K562 (cell line): ENCODE data around the gene NCAPD2. TPM values are rescaled to one million over a fixed set of nuclear protein-coding genes. Genes with fewer than 3 reads are reported as not detected.

Experiments used
- ATAC-seq: fragments of 200-7000 bp; cut with Tn5 transposase; 3 replicates; pipeline ENCODE4 v1.9.1; 2020; ENCODE audit warnings: moderate library complexity
- BruUV-seq: library from RNA; stranded (reverse); fragments of 400-500 nt; replicated peaks from 2 replicates; lab custom pipeline; 2021; lab: Mats Ljungman, UMichigan
- CTCF ChIA-PET: fragments of 300-600 bp; formaldehyde crosslinking; extraction: SDS; loops from one replicate; lab custom pipeline; 2021; ENCODE audit warnings: low intra/inter-chr PET ratio; lab: Yijun Ruan, JAX
- POLR2A ChIA-PET: fragments of 300-600, 350-650 bp; sonication (Branson Sonifier 250); formaldehyde crosslinking; extraction: SDS; loops from one replicate; lab custom pipeline; 2021; ENCODE audit warnings: antibody characterized with exemption, inconsistent platforms; lab: Yijun Ruan, JAX
- DNase-seq, 4 experiments: peaks; one replicate each; pipeline versions ENCODE4 v3.0.0 to v3.0.0-alpha.2; 2011 to 2018; ENCODE audit warnings: low spot score in 3 of 4, mixed read lengths in 3 of 4; ENCODE audit errors: extremely low read depth in 1 of 4
- FAIRE-seq: peaks from 2 replicates; lab custom pipeline; 2011; peaks lifted over from hg19 to GRCh38; lab: Jason Lieb, UNC
- H2AFZ ChIP-seq: 2 replicates; pipeline ENCODE4 v1.6.0; 2011; ENCODE audit warnings: low read depth, low read length, control low read depth, inconsistent platforms
- H3K27ac ChIP-seq: fragments of 200-600 bp; 3 replicates; pipeline ENCODE4 v1.8.0; 2011; ENCODE audit warnings: low read depth, mild to moderate bottlenecking, control low read depth, inconsistent platforms, low read length, moderate library complexity, mixed read lengths; ENCODE audit errors: extremely low read depth
- H3K27me3 ChIP-seq, 2 experiments: fragments of 300-600 bp in 1 of 2; 2 replicates in 1 of 2; 3 replicates in 1 of 2; pipeline versions ENCODE4 v1.6.0 to v1.8.0; 2011; ENCODE audit warnings: inconsistent platforms in 2 of 2, low read length in 2 of 2, mild to moderate bottlenecking in 1 of 2, mixed read lengths in 1 of 2, moderate library complexity in 1 of 2; ENCODE audit not compliant: control insufficient read depth in 2 of 2, insufficient read depth in 2 of 2
- H3K36me3 ChIP-seq: fragments of 300-600 bp; 3 replicates; pipeline ENCODE4 v1.8.0; 2011; ENCODE audit warnings: mild to moderate bottlenecking, low read length, inconsistent platforms; ENCODE audit not compliant: control insufficient read depth, insufficient read depth
- H3K4me1 ChIP-seq, 2 experiments: fragments of 200-600 bp in 1 of 2; replicated peaks in 1 of 2; 2 replicates in 1 of 2; 3 replicates in 1 of 2; pipeline versions ENCODE4 v1.5.1 to v1.8.0; 2011; ENCODE audit warnings: inconsistent platforms in 2 of 2, low read length in 2 of 2, mild to moderate bottlenecking in 1 of 2, mixed read lengths in 1 of 2, moderate library complexity in 1 of 2; ENCODE audit not compliant: control insufficient read depth in 2 of 2, insufficient read depth in 2 of 2
- H3K4me2 ChIP-seq: 2 replicates; pipeline ENCODE4 v1.6.1; 2011; ENCODE audit warnings: low read length, control low read depth, inconsistent platforms, mixed read lengths; ENCODE audit not compliant: insufficient read depth
- H3K4me3 ChIP-seq: fragments of 200-600 bp; sonication (generic), shearing (Covaris generic); 2 replicates; pipeline ENCODE4 v1.5.1; 2016; ENCODE audit warnings: control low read depth, inconsistent platforms
- H3K79me2 ChIP-seq: fragments of 200-600 bp; 3 replicates; pipeline ENCODE4 v1.8.0; 2011; ENCODE audit warnings: low read length, inconsistent platforms; ENCODE audit not compliant: control insufficient read depth, insufficient read depth
- H3K9ac ChIP-seq, 2 experiments: 2 replicates each; pipeline versions ENCODE4 v1.6.0 to v1.6.1; 2011; ENCODE audit warnings: low read depth in 2 of 2, low read length in 2 of 2, control low read depth in 1 of 2, inconsistent platforms in 1 of 2, mild to moderate bottlenecking in 1 of 2, mixed read lengths in 1 of 2; ENCODE audit not compliant: insufficient read depth in 1 of 2
- H3K9me1 ChIP-seq: one replicate; pipeline ENCODE4 v1.6.0; 2011; ENCODE audit warnings: inconsistent platforms, mild to moderate bottlenecking, low read length, moderate library complexity; ENCODE audit not compliant: control insufficient read depth, insufficient read depth
- H3K9me3 ChIP-seq: replicated peaks from 2 replicates; pipeline ENCODE4 v1.5.1; 2011; ENCODE audit warnings: low read depth, low read length, inconsistent platforms; ENCODE audit not compliant: control insufficient read depth, insufficient read depth
- H4K20me1 ChIP-seq: replicated peaks from 2 replicates; pipeline ENCODE4 v1.6.1; 2011; ENCODE audit warnings: low read length, inconsistent platforms, mixed read lengths; ENCODE audit not compliant: control insufficient read depth, insufficient read depth
- CSDE1 ChIP-seq, 2 experiments: fragments of 450-650 bp; IDR thresholded peaks; 2 replicates each; pipeline ENCODE4 v1.6.1; 2016; ENCODE audit warnings: mild to moderate bottlenecking in 1 of 2
- MEIS2 ChIP-seq: fragments of 450-650 bp; IDR thresholded peaks from 2 replicates; pipeline ENCODE4 v1.6.1; 2014; ENCODE audit warnings: mild to moderate bottlenecking; ENCODE audit not compliant: partially characterized antibody
- NFE2L1 ChIP-seq: fragments of 450-650 bp; IDR thresholded peaks from 2 replicates; pipeline ENCODE4 v1.6.1; 2016; ENCODE audit warnings: missing genetic modification characterization, low read depth, mild to moderate bottlenecking, missing compliant biosample characterization, moderate library complexity, borderline replicate concordance
- PRDM10 ChIP-seq: fragments of 450-650 bp; IDR thresholded peaks from 2 replicates; pipeline ENCODE4 v1.6.1; 2018; ENCODE audit not compliant: partially characterized antibody
- RAD51 ChIP-seq: fragments of 450-650 bp; IDR thresholded peaks from 2 replicates; pipeline ENCODE4 v1.7.1; 2016; ENCODE audit warnings: low read depth, mild to moderate bottlenecking, borderline replicate concordance
- SFPQ ChIP-seq: fragments of 200-400 bp; formaldehyde crosslinking; IDR thresholded peaks from 2 replicates; pipeline ENCODE4 v1.6.1; 2017; ENCODE audit warnings: mild to moderate bottlenecking, low read depth, low read length, moderate library complexity
- SRSF3 ChIP-seq: fragments of 200-400 bp; formaldehyde crosslinking; IDR thresholded peaks from 2 replicates; pipeline ENCODE4 v1.6.1; 2016; ENCODE audit warnings: mild to moderate bottlenecking, low read length, moderate library complexity; ENCODE audit not compliant: insufficient read depth
- TCF7 ChIP-seq: sonication (generic); IDR thresholded peaks from 2 replicates; pipeline ENCODE4 v1.6.1; 2016; ENCODE audit warnings: antibody characterized with exemption, borderline replicate concordance
- ZBTB12 ChIP-seq: fragments of 250-450 bp; sonication (Bioruptor Pico); IDR thresholded peaks from 2 replicates; pipeline ENCODE4 v1.4.0; 2020
- ZBTB17 ChIP-seq: fragments of 450-650 bp; formaldehyde crosslinking; IDR thresholded peaks from 2 replicates; pipeline ENCODE4 v1.4.0; 2020; ENCODE audit warnings: mild to moderate bottlenecking
- ZC3H4 ChIP-seq: sonication (generic); formaldehyde crosslinking; IDR thresholded peaks from 2 replicates; pipeline ENCODE4 v1.9.0; 2021; ENCODE audit warnings: missing genetic modification reagents, borderline replicate concordance
- ZNF639 ChIP-seq, 2 experiments: fragments of 200-800 bp in 1 of 2; sonication (Bioruptor generic) in 1 of 2; sonication (generic) in 1 of 2; formaldehyde crosslinking in 1 of 2; IDR thresholded peaks in 1 of 2; conservative IDR thresholded peaks in 1 of 2; 2 replicates each; pipeline versions ENCODE4 v1.5.0 to v1.6.1; 2016 to 2020; ENCODE audit warnings: missing compliant biosample characterization in 1 of 2, missing genetic modification characterization in 1 of 2, missing genetic modification reagents in 1 of 2
- ZZZ3 ChIP-seq: fragments of 450-650 bp; IDR thresholded peaks from 2 replicates; pipeline ENCODE4 v1.6.1; 2016; ENCODE audit warnings: antibody characterized with exemption, mild to moderate bottlenecking, moderate library complexity
- WGBS: fragments of 100-300 bp; shearing (Covaris generic); methylation state at CpG from one replicate; pipeline ENCODE4 v1.1.6; 2016; ENCODE audit warnings: low coverage, mixed read lengths; ENCODE audit not compliant: insufficient coverage; ENCODE audit errors: missing lambda C conversion rate; 5-methylcytosine and 5-hydroxymethylcytosine counted together
- in situ Hi-C: fragments of 300-500 bp; cut with MboI; formaldehyde crosslinking; loops from 4 replicates; pipeline ENCODE4 v1.15.0; 2018; ENCODE audit warnings: inconsistent platforms, mixed read lengths
- intact Hi-C: fragments of 100-400 bp; cut with micrococcal nuclease; formaldehyde crosslinking; loops from 2 replicates; pipeline ENCODE4 v1.14.2; 2022
- polyA plus RNA-seq, 8 experiments: library from polyadenylated mRNA; depleted of rRNA in 4 of 8; stranded (reverse) in 5 of 8; unstranded in 3 of 8; fragments of >200 nt; fragmentation: Nextera tagmentation in 2 of 8; fragmentation: Illumina TruSeq in 1 of 8; extraction: Ambion mirVana in 2 of 8; extraction: Trizol in 1 of 8; gene quantifications; 2 replicates each; pipeline versions ENCODE4 v1.2.1 to v1.2.3, GENCODE V29; 2011 to 2014; ENCODE audit warnings: inconsistent platforms in 1 of 8, missing spikeins in 1 of 8
- total RNA-seq, 7 experiments: library from RNA; depleted of rRNA in 6 of 7; stranded (reverse); fragments of >200 nt in 6 of 7; fragmentation: Illumina TruSeq in 2 of 7; extraction: Trizol in 2 of 7; gene quantifications; 2 replicates each; pipeline versions ENCODE4 v1.2.1 to v1.2.3, GENCODE V29; 2011 to 2021; ENCODE audit warnings: low replicate concordance in 1 of 7

NCAPD2 gene
- total and polyA plus RNA-seq, 9 of the 15 experiments (the other 6 are each of a cell fraction or from before 2014, with no cell fraction given): 16.9 to 93.7 (median 68.3) TPM

GRCh38 chr12:6520186-6520585 lies 26.3 kb downstream of the NCAPD2 start:
- H3K4me3 ChIP-seq: no peak overlapping the region
- no peak overlapping the region for H2AFZ ChIP-seq
- intact Hi-C loops (no loop called here), in situ Hi-C loops (no loop called here)
- no peaks in the 10 kb centered on the region for H3K4me1 ChIP-seq
- peaks cover 94% of the 10 kb centered on the region for H3K36me3 ChIP-seq
- ATAC-seq (no peak), DNase-seq (no peak), FAIRE-seq (no peak)
- no peaks in the 10 kb centered on the region for H4K20me1 ChIP-seq
- H3K9me3 ChIP-seq: no peaks in the 10 kb centered on the region
- no peak overlapping the region for H3K4me2 ChIP-seq
- no peak overlapping the region for H3K27ac ChIP-seq
- ChIA-PET CTCF (no interaction called here), POLR2A (interaction anchor here (1.2 kb wide), 1 partner anchor 11 kb away, joined by 3 read pairs; no protein-coding TSS in a partner anchor)
- no peaks in the 10 kb centered on the region for H3K27me3 ChIP-seq
- no TSS peak for BruUV-seq
- H3K79me2 ChIP-seq: no peaks in the 10 kb centered on the region
- no peaks in the 10 kb centered on the region for H3K9me1 ChIP-seq
- WGBS: 86% methylated on average over 3 of the region's 3 CpGs
- no peak overlapping the region for H3K9ac ChIP-seq
- TF ChIP-seq TCF7: no peak
- TF ChIP-seq SFPQ: no peak
- no peak for TF ChIP-seq ZZZ3
- no peak for TF ChIP-seq ZBTB12 (CRISPR knock-in tag)
- TF ChIP-seq NFE2L1: no peak
- no peak for TF ChIP-seq MEIS2
- TF ChIP-seq RAD51: no peak
- no peak for TF ChIP-seq CSDE1 (IDR thresholded peaks at IDR 0.05)
- no peak for TF ChIP-seq SRSF3
- no peak for TF ChIP-seq ZBTB17
- TF ChIP-seq PRDM10: no peak
- TF ChIP-seq ZNF639 (CRISPR knock-in tag; conservative IDR thresholded peaks at IDR 0.05 in 1 of 2, IDR thresholded peaks at IDR 0.05 in 1 of 2): no peak
- TF ChIP-seq ZC3H4 (CRISPR knock-in tag): no peak
